ENCODE measurements around the gene SMG6.

GRCh38 chr17:2304931-2305330, 1.3 kb upstream of the SMG6 start:
- no peak for TF ChIP-seq CTCF (IDR thresholded peaks at IDR 0.05)
- TF ChIP-seq EP300 (IDR thresholded peaks at IDR 0.05) = no peak
- TF ChIP-seq POLR2A (IDR thresholded peaks at IDR 0.05) = no peak
- no peak for TF ChIP-seq POLR2AphosphoS5 (IDR thresholded peaks at IDR 0.05)

Measured in upper lobe of left lung (tissue), 4 donors.